GM19328 (cell line): ENCODE measurements around the gene CNOT4.

Experiments
- ATAC-seq: cut with Tn5 transposase; IDR thresholded peaks from one replicate; pipeline ENCODE4 v1.9.1; 2021; ENCODE audit warnings: mild to moderate bottlenecking, moderate library complexity; ENCODE audit not compliant: unreplicated experiment

The CNOT4 gene, protein sequence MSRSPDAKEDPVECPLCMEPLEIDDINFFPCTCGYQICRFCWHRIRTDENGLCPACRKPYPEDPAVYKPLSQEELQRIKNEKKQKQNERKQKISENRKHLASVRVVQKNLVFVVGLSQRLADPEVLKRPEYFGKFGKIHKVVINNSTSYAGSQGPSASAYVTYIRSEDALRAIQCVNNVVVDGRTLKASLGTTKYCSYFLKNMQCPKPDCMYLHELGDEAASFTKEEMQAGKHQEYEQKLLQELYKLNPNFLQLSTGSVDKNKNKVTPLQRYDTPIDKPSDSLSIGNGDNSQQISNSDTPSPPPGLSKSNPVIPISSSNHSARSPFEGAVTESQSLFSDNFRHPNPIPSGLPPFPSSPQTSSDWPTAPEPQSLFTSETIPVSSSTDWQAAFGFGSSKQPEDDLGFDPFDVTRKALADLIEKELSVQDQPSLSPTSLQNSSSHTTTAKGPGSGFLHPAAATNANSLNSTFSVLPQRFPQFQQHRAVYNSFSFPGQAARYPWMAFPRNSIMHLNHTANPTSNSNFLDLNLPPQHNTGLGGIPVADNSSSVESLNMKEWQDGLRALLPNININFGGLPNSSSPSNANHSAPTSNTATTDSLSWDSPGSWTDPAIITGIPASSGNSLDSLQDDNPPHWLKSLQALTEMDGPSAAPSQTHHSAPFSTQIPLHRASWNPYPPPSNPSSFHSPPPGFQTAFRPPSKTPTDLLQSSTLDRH

GRCh38 chr7:135509839-135510591 lies at the start of gene CNOT4:
Gene CNOT4 (minus strand): TSS chr7:135510102. CDS start chr7:135438331, 71,771 bp downstream.
- ATAC-seq, result peak; percentile 93

DNA sequence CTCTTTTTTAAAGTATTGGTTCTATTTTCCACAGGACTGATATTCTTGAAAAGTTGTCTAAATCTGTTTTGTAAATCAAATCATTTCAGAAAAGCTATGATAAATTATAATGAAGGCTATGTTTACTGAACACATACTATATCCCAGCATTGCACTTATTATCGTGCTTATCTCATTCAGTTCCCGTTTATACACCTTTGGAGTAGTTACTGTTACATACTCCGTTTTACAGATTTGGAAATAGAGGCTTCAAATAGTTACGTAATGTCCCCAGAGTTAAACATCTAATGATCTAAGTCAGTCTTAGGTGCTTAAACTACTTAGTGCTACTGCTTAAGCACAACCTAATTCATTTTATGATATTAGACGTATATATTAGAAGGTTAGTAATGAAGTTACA lies 49.0 kb upstream of the CNOT4 start:
- no peak for ATAC-seq

DNA sequence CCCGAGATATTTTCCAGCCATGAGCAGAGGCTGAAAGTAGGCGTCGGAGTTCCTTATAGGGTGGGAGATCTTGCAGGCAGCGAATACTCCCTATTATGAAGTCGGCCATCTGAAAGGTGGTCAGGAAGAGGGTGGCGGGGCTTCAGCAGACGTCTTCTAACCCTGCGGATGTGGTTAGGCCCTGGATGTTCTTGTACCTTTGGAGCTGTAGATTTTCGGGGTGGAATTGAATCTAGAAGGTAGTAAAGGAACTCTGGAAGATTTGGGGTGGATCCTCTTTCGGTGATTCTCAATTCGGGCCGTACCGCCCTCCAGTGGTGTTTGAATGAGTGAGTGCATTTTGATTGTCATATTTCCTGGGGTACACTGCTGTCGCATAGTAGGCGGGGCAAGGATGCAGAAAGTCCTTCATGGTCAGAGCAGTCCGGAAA lies 48.5 kb upstream of the CNOT4 start:
- peak; percentile 60 for ATAC-seq

- ATAC-seq, result peak; percentile 45
Observed at GRCh38 chr7:135557455-135558336, 47.8 kb upstream of the CNOT4 start, which contains the start of gene NUP205. Gene NUP205 (plus strand): TSS chr7:135557917. CDS start chr7:135557945, 28 bp downstream.

DNA sequence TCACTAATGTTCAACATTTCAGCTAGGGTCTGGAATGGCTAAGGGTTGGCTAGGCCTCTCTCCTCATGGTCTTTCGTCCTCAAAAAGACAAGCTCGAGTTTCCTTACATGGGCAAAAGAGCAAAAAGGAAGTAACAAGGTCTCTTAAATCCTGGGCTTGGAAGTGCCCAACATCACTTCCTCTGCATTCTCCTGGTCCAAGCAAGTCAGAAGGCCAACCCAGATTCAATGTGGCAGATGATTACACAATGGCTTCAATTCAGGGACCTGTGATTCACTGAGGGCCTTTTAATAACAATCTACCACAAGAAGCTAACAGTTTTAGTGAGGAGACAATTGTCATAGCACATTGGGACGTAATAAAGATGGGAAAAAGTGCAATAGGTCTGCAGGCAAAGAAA lies 43.4 kb upstream of the CNOT4 start:
- ATAC-seq, result no peak

DNA sequence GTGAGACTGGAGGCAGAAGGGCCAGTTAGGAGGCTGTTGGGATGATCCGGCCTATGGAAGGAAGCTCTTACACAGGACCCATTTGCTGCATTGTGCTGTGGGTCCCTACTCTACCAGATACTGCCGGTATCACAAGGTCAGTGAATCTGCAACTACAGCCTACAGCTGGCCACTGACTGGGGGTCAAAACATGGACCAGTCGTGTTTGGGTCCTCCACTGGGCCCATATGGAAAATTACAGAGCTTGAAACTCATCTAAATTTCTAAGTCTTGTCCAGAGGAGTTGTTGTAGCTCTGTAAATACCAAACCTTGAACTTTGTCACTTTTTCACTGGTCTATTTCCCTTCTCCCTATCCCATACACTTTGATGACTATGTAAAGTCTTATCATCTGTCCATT lies 42.2 kb upstream of the CNOT4 start:
- no peak for ATAC-seq

- no peak for ATAC-seq
Observed at GRCh38 chr7:135550196-135550595, 40.3 kb upstream of the CNOT4 start.

- no peak for ATAC-seq
Observed at GRCh38 chr7:135541029-135541428, 31.1 kb upstream of the CNOT4 start.

- ATAC-seq, result no peak
Observed at GRCh38 chr7:135539629-135540028, 29.7 kb upstream of the CNOT4 start.

GRCh38 chr7:135538376-135538775 lies 28.5 kb upstream of the CNOT4 start:
- no peak for ATAC-seq

- ATAC-seq, result no peak
Observed at GRCh38 chr7:135537905-135538304, 28.0 kb upstream of the CNOT4 start.

DNA sequence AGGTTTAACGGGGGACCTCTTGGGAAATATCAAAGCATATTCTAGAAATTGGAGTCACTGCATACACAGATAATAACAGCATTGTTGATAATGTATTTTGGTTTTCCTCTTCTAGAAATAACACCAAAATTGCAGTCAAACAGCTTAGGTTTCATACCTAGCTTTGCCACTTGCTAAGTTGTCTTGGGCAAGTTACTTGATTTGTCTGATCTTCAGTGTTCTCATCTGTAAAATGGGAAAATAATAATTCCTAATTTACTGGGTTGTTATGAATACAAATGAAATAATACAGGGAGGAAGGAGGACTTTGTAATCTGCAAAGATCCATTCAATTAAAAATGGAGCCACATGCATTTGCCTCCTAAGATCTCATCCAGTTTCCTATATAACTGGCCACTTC lies 27.6 kb upstream of the CNOT4 start:
- no peak for ATAC-seq

DNA sequence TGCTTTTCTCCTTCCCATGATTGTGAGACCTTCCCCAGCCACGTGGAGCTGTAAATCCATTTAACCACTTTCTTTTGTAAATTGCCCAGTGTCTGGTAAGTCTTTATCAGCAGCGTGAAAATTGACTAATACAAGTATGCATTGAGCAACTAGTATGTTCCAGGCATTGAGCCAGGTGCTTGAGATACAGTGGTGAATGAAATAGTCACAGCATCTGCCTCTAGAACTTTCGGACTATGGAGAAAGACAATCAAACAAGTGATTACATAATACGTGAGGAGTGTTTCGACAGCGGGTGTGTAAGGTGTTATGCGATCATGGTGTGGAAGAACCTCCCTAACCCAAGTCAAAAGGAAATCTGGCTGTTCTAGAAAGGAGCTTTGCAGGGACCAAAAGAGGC lies 26.2 kb upstream of the CNOT4 start:
- ATAC-seq, result no peak

DNA sequence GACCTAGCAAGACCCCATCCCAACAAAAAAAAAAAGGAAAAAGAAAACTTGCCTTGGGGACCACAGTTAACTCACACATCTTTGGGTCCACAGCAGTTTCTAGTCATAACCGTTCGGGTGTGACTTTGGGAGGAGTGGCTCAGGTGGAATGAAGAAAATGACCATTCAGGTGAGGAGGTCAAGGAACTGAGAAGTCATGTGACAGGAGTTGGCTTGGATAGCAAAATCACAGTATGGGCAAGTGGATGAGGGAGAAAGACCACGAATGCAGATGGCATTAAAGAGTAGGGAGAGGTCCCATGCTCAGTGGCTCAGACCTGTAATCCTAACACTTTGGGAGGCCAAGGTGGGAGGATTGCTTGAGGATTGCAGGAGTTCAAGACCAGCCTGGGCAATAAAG lies 17.1 kb upstream of the CNOT4 start:
- ATAC-seq, result no peak

DNA sequence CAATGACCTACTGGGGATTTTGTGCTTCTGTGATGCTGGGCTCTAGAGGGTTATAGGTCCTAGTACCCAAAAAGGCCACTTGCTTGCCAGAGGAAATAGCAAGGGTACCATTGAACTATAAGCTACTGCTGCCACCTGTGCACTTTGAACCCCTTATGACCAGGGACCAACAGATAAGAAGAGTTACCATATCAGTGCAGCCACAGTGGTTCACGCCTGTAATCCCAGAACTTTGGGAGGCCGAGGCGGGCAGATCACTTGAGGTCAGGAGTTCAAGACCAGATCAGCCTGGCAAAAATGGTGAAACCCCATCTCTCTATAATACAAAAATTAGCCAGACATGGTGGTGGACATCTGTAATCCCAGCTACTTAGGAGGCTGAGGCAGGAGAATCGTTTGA lies 15.5 kb upstream of the CNOT4 start:
- no peak for ATAC-seq

- ATAC-seq, result no peak
Observed at GRCh38 chr7:135523146-135523545, 13.2 kb upstream of the CNOT4 start.

DNA sequence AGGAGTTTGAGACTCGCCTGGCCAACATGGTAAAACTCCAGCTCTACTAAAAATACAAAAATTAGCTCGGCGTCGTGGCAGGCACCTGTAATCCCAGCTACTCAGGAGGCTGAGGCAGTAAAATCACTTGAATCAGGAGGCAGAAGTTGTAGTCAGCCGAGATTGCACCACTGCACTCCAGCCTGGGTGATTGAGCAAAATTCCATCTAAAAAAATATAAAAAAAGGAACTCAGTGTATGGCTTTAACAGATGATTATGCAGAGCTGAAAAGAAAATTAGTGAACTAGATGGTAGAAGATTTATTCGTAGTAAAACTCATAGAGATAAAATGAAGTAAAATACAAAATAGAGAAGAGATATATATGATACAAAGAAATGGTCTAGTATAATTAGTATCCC lies 12.6 kb upstream of the CNOT4 start:
- ATAC-seq, result no peak

- ATAC-seq, result no peak
Observed at GRCh38 chr7:135519871-135520270, 10.0 kb upstream of the CNOT4 start.

DNA sequence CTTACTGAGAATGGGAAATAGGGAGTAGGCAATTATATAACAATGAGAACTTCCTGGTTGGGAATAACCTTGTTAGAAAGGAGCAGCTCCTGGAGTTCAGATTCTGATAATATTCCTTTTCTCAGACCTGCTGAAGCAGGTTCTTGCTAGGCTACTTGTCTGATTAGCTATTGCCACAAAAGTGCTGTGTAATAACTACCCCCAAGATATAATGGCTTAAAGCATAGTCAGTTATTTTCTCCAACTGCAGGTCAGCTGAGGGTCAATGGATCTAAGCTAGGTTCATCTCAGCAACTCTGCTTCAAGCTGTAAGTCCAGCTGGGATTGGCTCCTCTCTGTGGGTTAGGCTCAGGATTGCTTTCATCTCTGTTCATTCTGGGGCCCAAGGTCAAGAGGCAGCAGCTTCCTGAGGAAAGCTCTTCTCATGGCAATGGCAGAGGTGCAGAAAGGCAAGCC lies 9.4 kb upstream of the CNOT4 start:
- ATAC-seq, result no peak

GRCh38 chr7:135518748-135519147 lies 8.8 kb upstream of the CNOT4 start:
- no peak for ATAC-seq
